Testis (tissue), 2 donors: ENCODE data around the gene GGA3.

ENCODE experiments used
- POLR2A ChIP-seq: fragments of 450-650 bp; IDR thresholded peaks from one replicate; pipeline ENCODE4 v1.6.1; 2017; ENCODE audit warnings: antibody characterized with exemption, mild to moderate bottlenecking, moderate library complexity
- TF ChIP-seq, protein P1 (sequence below), 3 experiments: fragments of 450-650 bp in 2 of 3; fragments of 200-600 bp in 1 of 3; sonication (generic) in 1 of 3; IDR thresholded peaks; one replicate each; pipeline ENCODE4 v1.5.1; 2016 to 2019; ENCODE audit warnings: antibody characterized with exemption in 3 of 3, mild to moderate bottlenecking in 2 of 3, moderate library complexity in 1 of 3

DNA sequence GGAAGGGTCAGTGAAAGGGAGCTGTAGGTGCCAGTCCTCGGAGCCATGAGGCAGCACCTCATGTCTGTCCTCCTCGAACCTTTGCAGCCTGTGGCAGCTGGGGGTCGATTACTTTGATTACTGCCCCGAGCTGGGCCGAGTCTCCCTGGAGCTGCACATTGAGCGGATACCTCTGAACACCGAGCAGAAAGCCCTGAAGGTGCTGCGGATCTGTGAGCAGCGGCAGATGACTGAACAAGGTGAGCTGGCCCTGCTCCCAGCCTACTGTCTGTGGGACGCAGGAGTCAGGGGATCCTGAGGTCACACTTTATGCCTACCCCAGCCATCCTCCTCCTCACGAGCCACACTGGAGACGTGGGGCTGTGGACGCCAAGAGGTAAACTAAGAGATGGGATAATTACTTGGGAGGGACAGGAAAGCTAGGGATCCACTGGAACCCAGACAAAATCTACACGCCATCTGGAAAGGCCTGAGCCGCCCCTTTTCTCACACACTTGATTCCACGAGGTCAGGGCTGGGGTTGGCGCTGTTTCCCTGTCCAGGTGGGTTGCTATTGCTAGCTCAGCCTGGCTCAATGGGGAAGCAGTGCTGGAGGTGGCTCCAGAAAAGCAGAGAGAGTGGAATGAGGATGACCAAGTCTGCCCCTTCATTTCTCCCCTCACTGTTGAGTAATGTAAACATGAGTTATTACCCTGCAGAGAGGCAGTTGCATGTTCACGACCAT, 29.5 kb downstream of the GGA3 start:
- TF ChIP-seq, protein P1, sequence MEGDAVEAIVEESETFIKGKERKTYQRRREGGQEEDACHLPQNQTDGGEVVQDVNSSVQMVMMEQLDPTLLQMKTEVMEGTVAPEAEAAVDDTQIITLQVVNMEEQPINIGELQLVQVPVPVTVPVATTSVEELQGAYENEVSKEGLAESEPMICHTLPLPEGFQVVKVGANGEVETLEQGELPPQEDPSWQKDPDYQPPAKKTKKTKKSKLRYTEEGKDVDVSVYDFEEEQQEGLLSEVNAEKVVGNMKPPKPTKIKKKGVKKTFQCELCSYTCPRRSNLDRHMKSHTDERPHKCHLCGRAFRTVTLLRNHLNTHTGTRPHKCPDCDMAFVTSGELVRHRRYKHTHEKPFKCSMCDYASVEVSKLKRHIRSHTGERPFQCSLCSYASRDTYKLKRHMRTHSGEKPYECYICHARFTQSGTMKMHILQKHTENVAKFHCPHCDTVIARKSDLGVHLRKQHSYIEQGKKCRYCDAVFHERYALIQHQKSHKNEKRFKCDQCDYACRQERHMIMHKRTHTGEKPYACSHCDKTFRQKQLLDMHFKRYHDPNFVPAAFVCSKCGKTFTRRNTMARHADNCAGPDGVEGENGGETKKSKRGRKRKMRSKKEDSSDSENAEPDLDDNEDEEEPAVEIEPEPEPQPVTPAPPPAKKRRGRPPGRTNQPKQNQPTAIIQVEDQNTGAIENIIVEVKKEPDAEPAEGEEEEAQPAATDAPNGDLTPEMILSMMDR (IDR thresholded peaks at IDR 0.05): no peak
- no peak for TF ChIP-seq POLR2A
